Endothelial cell of umbilical vein (primary cell): ENCODE results near the gene MSX2.

ENCODE experiments used
- EZH2 ChIP-seq: IDR thresholded peaks from 2 replicates; pipeline ENCODE4 v1.6.1; 2012; ENCODE audit warnings: borderline replicate concordance, low read depth, mild to moderate bottlenecking, moderate library complexity, low read length, inconsistent platforms; ENCODE audit not compliant: severe bottlenecking
- FOS ChIP-seq: IDR thresholded peaks from 2 replicates; pipeline ENCODE4 v1.6.1; 2011; ENCODE audit warnings: mild to moderate bottlenecking, low read length, moderate library complexity, borderline replicate concordance; ENCODE audit not compliant: insufficient read depth
- MYC ChIP-seq: IDR thresholded peaks from one replicate; pipeline ENCODE4 v1.6.1; 2011; ENCODE audit warnings: mild to moderate bottlenecking, low read depth, low read length
- POLR2A ChIP-seq: IDR thresholded peaks from 2 replicates; pipeline ENCODE4 v1.6.1; 2012; ENCODE audit warnings: low read depth, mild to moderate bottlenecking, control low read depth, low read length
- POLR2AphosphoS5 ChIP-seq: IDR thresholded peaks from 2 replicates; pipeline ENCODE4 v1.6.1; 2012; ENCODE audit warnings: low read depth, mild to moderate bottlenecking, control low read depth, low read length, moderate library complexity; ENCODE audit not compliant: insufficient read depth
- TF ChIP-seq, protein P1 (sequence below), 2 donors: IDR thresholded peaks; 1 replicate in 1 of 2; 2 replicates in 1 of 2; pipeline ENCODE4 v1.5.1; 2011; ENCODE audit warnings: low read length in 2 of 2, mild to moderate bottlenecking in 2 of 2, moderate library complexity in 2 of 2, control low read depth in 1 of 2, inconsistent platforms in 1 of 2, low read depth in 1 of 2; ENCODE audit not compliant: insufficient read depth in 1 of 2; ENCODE audit errors: extremely low read depth in 1 of 2
- TF ChIP-seq, protein P2 (sequence below): IDR thresholded peaks from 2 replicates; pipeline ENCODE4 v1.6.1; 2011; ENCODE audit not compliant: insufficient read depth, insufficient read length

GRCh38 chr5:174769005-174769404 lies 44.6 kb downstream of the MSX2 start:
- TF ChIP-seq, protein P1, sequence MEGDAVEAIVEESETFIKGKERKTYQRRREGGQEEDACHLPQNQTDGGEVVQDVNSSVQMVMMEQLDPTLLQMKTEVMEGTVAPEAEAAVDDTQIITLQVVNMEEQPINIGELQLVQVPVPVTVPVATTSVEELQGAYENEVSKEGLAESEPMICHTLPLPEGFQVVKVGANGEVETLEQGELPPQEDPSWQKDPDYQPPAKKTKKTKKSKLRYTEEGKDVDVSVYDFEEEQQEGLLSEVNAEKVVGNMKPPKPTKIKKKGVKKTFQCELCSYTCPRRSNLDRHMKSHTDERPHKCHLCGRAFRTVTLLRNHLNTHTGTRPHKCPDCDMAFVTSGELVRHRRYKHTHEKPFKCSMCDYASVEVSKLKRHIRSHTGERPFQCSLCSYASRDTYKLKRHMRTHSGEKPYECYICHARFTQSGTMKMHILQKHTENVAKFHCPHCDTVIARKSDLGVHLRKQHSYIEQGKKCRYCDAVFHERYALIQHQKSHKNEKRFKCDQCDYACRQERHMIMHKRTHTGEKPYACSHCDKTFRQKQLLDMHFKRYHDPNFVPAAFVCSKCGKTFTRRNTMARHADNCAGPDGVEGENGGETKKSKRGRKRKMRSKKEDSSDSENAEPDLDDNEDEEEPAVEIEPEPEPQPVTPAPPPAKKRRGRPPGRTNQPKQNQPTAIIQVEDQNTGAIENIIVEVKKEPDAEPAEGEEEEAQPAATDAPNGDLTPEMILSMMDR (IDR thresholded peaks at IDR 0.05; ENCODE audit: extremely low read depth in 1 of 2, insufficient read depth in 1 of 2, low read depth in 1 of 2, low read length in 2 of 2), result no peak
- TF ChIP-seq POLR2A, result no peak
- TF ChIP-seq POLR2AphosphoS5, result no peak
- TF ChIP-seq, protein P2, sequence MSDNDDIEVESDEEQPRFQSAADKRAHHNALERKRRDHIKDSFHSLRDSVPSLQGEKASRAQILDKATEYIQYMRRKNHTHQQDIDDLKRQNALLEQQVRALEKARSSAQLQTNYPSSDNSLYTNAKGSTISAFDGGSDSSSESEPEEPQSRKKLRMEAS, result no peak
- no peak for TF ChIP-seq EZH2
- TF ChIP-seq FOS, result no peak
- no peak for TF ChIP-seq MYC
